ENCODE results near the gene SELENON.

Gene SELENON

GRCh38 chr1:25795946-25796810, 3.8 kb upstream of the SELENON start:
- peak overlapping the region; percentile 37 for H3K27ac ChIP-seq
- no peak for TF ChIP-seq ZFX (IDR thresholded peaks at IDR 0.05)
- TF ChIP-seq, protein P1, sequence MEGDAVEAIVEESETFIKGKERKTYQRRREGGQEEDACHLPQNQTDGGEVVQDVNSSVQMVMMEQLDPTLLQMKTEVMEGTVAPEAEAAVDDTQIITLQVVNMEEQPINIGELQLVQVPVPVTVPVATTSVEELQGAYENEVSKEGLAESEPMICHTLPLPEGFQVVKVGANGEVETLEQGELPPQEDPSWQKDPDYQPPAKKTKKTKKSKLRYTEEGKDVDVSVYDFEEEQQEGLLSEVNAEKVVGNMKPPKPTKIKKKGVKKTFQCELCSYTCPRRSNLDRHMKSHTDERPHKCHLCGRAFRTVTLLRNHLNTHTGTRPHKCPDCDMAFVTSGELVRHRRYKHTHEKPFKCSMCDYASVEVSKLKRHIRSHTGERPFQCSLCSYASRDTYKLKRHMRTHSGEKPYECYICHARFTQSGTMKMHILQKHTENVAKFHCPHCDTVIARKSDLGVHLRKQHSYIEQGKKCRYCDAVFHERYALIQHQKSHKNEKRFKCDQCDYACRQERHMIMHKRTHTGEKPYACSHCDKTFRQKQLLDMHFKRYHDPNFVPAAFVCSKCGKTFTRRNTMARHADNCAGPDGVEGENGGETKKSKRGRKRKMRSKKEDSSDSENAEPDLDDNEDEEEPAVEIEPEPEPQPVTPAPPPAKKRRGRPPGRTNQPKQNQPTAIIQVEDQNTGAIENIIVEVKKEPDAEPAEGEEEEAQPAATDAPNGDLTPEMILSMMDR (conservative IDR thresholded peaks at IDR 0.05), result no peak

GRCh38 chr1:25796811-25797458, 3.1 kb upstream of the SELENON start:
- TF ChIP-seq, protein P1 (conservative IDR thresholded peaks at IDR 0.05), result peak; percentile 73
- TF ChIP-seq ZFX (IDR thresholded peaks at IDR 0.05), result no peak
- H3K27ac ChIP-seq, result peak overlapping the region; percentile 37

- H3K27ac ChIP-seq, result no peak overlapping the region
Observed at GRCh38 chr1:25797939-25798338, 2.1 kb upstream of the SELENON start.

GRCh38 chr1:25798666-25799351, 1.2 kb upstream of the SELENON start:
- TF ChIP-seq, protein P1 (conservative IDR thresholded peaks at IDR 0.05), result no peak
- TF ChIP-seq ZFX (IDR thresholded peaks at IDR 0.05), result no peak
- no peak overlapping the region for H3K27ac ChIP-seq

More at GRCh38 chr1:25797939-25798338, 2.1 kb upstream of the SELENON start:
- TF ChIP-seq, protein P1 (conservative IDR thresholded peaks at IDR 0.05), result no peak; the same call in 1 of the 2 replicates
- TF ChIP-seq ZFX (IDR thresholded peaks at IDR 0.05), result no peak

DNA sequence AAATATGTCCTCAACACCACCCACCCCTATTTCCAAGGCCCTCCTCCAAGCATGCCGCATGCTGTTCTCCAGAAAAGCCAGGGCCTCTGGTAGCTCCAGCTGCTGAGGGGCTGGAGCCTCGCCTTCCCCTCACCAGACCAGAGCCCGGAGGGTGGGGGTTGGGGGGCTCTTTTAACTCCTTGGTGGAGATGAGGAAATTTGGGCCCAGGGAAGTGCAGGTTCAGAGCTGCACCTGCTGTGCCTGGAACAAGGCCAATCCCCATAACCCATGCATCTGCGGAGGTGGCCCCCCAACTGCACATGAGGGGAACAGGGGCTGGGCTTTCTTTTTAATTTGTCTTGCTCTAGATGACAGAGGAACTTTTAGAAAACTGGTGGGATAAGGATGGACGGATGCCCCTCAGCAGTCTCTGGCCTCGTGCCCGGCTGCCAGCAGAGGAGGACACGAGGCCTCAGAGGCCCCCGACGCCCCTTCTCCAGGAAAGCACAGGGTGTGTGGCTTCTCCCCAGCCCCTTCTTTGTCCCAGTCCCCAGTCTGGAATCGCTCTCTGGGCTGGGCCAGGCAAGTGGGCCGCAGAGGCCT, 550 bp upstream of the SELENON start:
- peak overlapping the region; percentile 65; the same call in 1 of the 2 replicates for H3K27ac ChIP-seq
- TF ChIP-seq ZFX (IDR thresholded peaks at IDR 0.05), result no peak
- TF ChIP-seq, protein P1 (conservative IDR thresholded peaks at IDR 0.05), result no peak

DNA sequence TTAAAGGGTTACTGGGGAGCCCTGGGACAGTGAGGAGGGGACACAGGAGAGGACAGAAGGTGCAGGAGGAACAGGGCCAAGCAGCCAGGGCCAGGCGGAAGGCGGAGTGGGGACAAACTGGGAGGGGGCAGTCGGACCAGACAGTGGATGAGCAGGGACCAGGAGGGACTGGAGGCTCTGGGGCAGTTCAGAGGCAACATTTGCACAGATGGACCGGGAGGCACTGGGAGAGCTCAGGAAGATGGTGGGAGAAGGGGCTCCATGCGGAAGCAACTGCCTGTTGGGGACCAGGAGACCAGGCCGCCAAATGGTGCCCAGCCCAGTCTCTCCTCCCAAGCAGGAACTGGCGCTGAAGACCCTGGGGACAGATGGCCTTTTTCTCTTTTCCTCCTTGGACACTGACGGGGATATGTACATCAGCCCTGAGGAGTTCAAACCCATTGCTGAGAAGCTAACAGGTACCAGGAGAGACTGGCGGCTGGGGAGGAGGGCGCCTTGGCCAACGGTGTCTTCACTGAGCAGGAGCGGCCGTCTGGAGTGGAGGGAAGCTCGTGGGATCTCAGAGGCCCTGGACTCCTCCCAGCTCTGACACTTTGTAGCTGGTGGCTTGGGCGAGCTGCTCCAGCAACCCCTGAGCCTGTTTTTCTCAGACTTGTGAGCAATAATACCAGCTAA, 847 bp downstream of the SELENON start:
- no peak for TF ChIP-seq ZFX (IDR thresholded peaks at IDR 0.05)
- TF ChIP-seq, protein P1 (conservative IDR thresholded peaks at IDR 0.05), result no peak
- peak overlapping the region; percentile 65 for H3K27ac ChIP-seq
